ENCODE measurements around the gene MFF. TPM values are rescaled to one million over a fixed set of nuclear protein-coding genes. Genes with fewer than 3 reads are reported as not detected.
A peak's percentile ranks its signal among the peaks of the same experiment; 100 is the strongest.

The MFF gene
- total and polyA plus RNA-seq, 2 of the 4 experiments (the other 2 are of a cell fraction), result 70.1 to 86.4 TPM

GRCh38 chr2:227367427-227367795 is 42.4 kb downstream of the MFF start:
- no CpG with 5 or more reads among the region's 3 CpGs for WGBS, 2 experiments (ENCODE audit: extremely low coverage in 2 of 2, insufficient read length in 1 of 2)
- H3K23ac ChIP-seq (ENCODE audit: low read depth, low read length), result peak overlapping the region; percentile 72; the same call in 1 of the 2 replicates
- peak overlapping the region; percentile 73; the same call in 1 of the 3 replicates for H2BK15ac ChIP-seq (ENCODE audit: low read depth, low read length)
- peak overlapping the region; percentile 85 for H4K91ac ChIP-seq (ENCODE audit: insufficient read depth, low read depth, low read length)
- H4K20me1 ChIP-seq (ENCODE audit: insufficient read depth, low read length), result no peaks in the 10 kb centered on the region
- peak overlapping the region; percentile 94 for H2BK20ac ChIP-seq (ENCODE audit: low read depth, low read length)
- intact Hi-C loops (cut with micrococcal nuclease) (no loop called here), dilution Hi-C loops (cut with HindIII; ENCODE audit: low sequenced_read_pairs, unreplicated experiment) (no loop called here), in situ Hi-C loops (cut with MboI; ENCODE audit: low sequenced_read_pairs) (no loop called here)
- H2BK5ac ChIP-seq (ENCODE audit: low read depth, low read length, poor library complexity, severe bottlenecking), result peak overlapping the region; percentile 99
- H2AFZ ChIP-seq (replicated peaks; ENCODE audit: low read length, poor library complexity), result no peak overlapping the region
- H3K4me2 ChIP-seq (ENCODE audit: low read depth, low read length), result no peak overlapping the region; the same call in 1 of the 2 replicates
- H2BK120ac ChIP-seq (ENCODE audit: low read depth, low read length), result peak overlapping the region; percentile 94
- DNase-seq (no peak), ATAC-seq (ENCODE audit: low read depth) (no peak)
- H3K9me3 ChIP-seq (ENCODE audit: control insufficient read depth, insufficient read depth, low read length), result no peaks in the 10 kb centered on the region
- H3K27me3 ChIP-seq (ENCODE audit: control insufficient read depth, insufficient read depth, low read length), result no peaks in the 10 kb centered on the region
- H3K79me1 ChIP-seq (ENCODE audit: low read depth in 1 of 2, low read length in 2 of 2), result no peaks in the 10 kb centered on the region
- H4K8ac ChIP-seq (ENCODE audit: low read depth in 2 of 2, low read length in 2 of 2), result peak overlapping the region in 1 of 2 experiments; percentile 80; a peak in 1 of 4 replicates
- H3K56ac ChIP-seq (ENCODE audit: extremely low read depth, insufficient read depth, low read length), result peak overlapping the region; percentile 57; the same call in 1 of the 2 replicates
- H2AK9ac ChIP-seq (replicated peaks; ENCODE audit: low read depth, low read length, poor library complexity), result no peak overlapping the region
- H3K27ac ChIP-seq (ENCODE audit: insufficient read depth, low read length), result peak overlapping the region; percentile 48; the same call in 1 of the 2 replicates
- H3K4me1 ChIP-seq (ENCODE audit: control insufficient read depth, insufficient read depth, low read length), result peaks cover 14% of the 10 kb centered on the region
- no TSS peak for BruUV-seq (replicated peaks)
- peak overlapping the region; percentile 91; the same call in 1 of the 2 replicates for H4K5ac ChIP-seq (ENCODE audit: low read depth, low read length)
- H3K4me3 ChIP-seq (ENCODE audit: insufficient read depth, low read depth, low read length), result no peak overlapping the region
- H3K4ac ChIP-seq (ENCODE audit: low read depth, low read length), result peak overlapping the region; percentile 93
- POLR2A ChIA-PET (ENCODE audit: unreplicated experiment), result no interaction called here
- peak overlapping the region; percentile 63; the same call in 1 of the 2 replicates for H2AK5ac ChIP-seq (ENCODE audit: low read depth, low read length)
- CTCF ChIA-PET, result no interaction called here
- peak overlapping the region; percentile 90 for H3K14ac ChIP-seq (replicated peaks; ENCODE audit: low read depth, low read length)
- TF ChIP-seq BHLHE40 (IDR thresholded peaks at IDR 0.05; ENCODE audit: low read depth, low read length) (no peak), RCOR1 (IDR thresholded peaks at IDR 0.05; ENCODE audit: insufficient replicate concordance, low read length) (peak; percentile 7), MXI1 (IDR thresholded peaks at IDR 0.05; ENCODE audit: borderline replicate concordance, low read depth, low read length) (no peak), SMC3 (IDR thresholded peaks at IDR 0.05; ENCODE audit: low read depth, low read length) (no peak), CHD1 (IDR thresholded peaks at IDR 0.05; ENCODE audit: low read depth, low read length) (no peak)
- TF ChIP-seq, protein P1, sequence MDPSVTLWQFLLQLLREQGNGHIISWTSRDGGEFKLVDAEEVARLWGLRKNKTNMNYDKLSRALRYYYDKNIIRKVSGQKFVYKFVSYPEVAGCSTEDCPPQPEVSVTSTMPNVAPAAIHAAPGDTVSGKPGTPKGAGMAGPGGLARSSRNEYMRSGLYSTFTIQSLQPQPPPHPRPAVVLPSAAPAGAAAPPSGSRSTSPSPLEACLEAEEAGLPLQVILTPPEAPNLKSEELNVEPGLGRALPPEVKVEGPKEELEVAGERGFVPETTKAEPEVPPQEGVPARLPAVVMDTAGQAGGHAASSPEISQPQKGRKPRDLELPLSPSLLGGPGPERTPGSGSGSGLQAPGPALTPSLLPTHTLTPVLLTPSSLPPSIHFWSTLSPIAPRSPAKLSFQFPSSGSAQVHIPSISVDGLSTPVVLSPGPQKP (IDR thresholded peaks at IDR 0.05; ENCODE audit: borderline replicate concordance, low read depth, low read length), result no peak
- H3K9me1 ChIP-seq (ENCODE audit: insufficient read depth, low read length), result peaks cover 8% of the 10 kb centered on the region
- no peak overlapping the region for H3K9ac ChIP-seq (ENCODE audit: low read depth, low read length)
- peak overlapping the region; percentile 95 for H3K18ac ChIP-seq (ENCODE audit: low read depth, low read length)
- H3K36me3 ChIP-seq (ENCODE audit: control insufficient read depth, insufficient read depth, low read length), result no peaks in the 10 kb centered on the region
